ENCODE measurements around the gene RAB34.

The RAB34 gene

GRCh38 chr17:28710861-28711722 is 6.6 kb downstream of the RAB34 start:
- DNase-seq, result peak; percentile 95

GRCh38 chr17:28707339-28707720 is 10.3 kb downstream of the RAB34 start:
- no peak for DNase-seq

- DNase-seq, result no peak
Observed at GRCh38 chr17:28706471-28707338, 11.0 kb downstream of the RAB34 start.

- no peak for DNase-seq
Observed at GRCh38 chr17:28705728-28706334, 11.8 kb downstream of the RAB34 start.

- DNase-seq, result no peak
Observed at GRCh38 chr17:28705074-28705659, 12.5 kb downstream of the RAB34 start.

- no peak for DNase-seq
Observed at GRCh38 chr17:28704219-28704858, 13.3 kb downstream of the RAB34 start.

- DNase-seq, result no peak
Observed at GRCh38 chr17:28703552-28704218, 14.0 kb downstream of the RAB34 start.

GRCh38 chr17:28702752-28703150 is 14.9 kb downstream of the RAB34 start:
- no peak for DNase-seq

- no peak for DNase-seq
Observed at GRCh38 chr17:28702026-28702751, 15.5 kb downstream of the RAB34 start.

- no peak for DNase-seq
Observed at GRCh38 chr17:28700830-28701492, 16.7 kb downstream of the RAB34 start.

GRCh38 chr17:28700278-28700677 is 17.4 kb downstream of the RAB34 start:
- DNase-seq, result no peak

GRCh38 chr17:28698253-28698941 is 19.3 kb downstream of the RAB34 start:
- DNase-seq, result no peak

- DNase-seq, result no peak
Observed at GRCh38 chr17:28693869-28694268, 23.8 kb downstream of the RAB34 start.

GRCh38 chr17:28689011-28689410 is 28.7 kb downstream of the RAB34 start:
- DNase-seq, result no peak

- no peak for DNase-seq
Observed at GRCh38 chr17:28688481-28688880, 29.2 kb downstream of the RAB34 start.

- DNase-seq, result no peak
Observed at GRCh38 chr17:28686296-28686695, 31.4 kb downstream of the RAB34 start.

GRCh38 chr17:28685366-28685765 is 32.3 kb downstream of the RAB34 start:
- DNase-seq, result no peak

GRCh38 chr17:28684963-28685362 is 32.7 kb downstream of the RAB34 start:
- no peak for DNase-seq

- no peak for DNase-seq
Observed at GRCh38 chr17:28682655-28683054, 35.0 kb downstream of the RAB34 start.

GRCh38 chr17:28675980-28676379 is 41.7 kb downstream of the RAB34 start:
- peak; percentile 13 for DNase-seq
